Heart left ventricle (tissue), 11 donors: ENCODE data around the gene POTEF. TPM values are rescaled to one million over a fixed set of nuclear protein-coding genes. Genes with fewer than 3 reads are reported as not detected.

Experiments
- polyA plus RNA-seq, 2 donors: library from polyadenylated mRNA; stranded (reverse); fragments of 200-250 nt; gene quantifications; one replicate each; pipeline ENCODE4 v1.2.3, GENCODE V29; 2013
- total RNA-seq, 9 donors: library from RNA; depleted of rRNA in 2 of 9; stranded (reverse); fragments of >200 nt in 2 of 9; fragmentation: NEBNext Ultra II Directional in 3 of 9; extraction: Animal tissue kit (Norgen Biotek cat#: 25700) in 3 of 9; gene quantifications; one replicate each; pipeline versions ENCODE4 v1.1.0 to v1.2.4, GENCODE V29; 2016 to 2023
- donor health status: ischemic (EF 13 %, LVEDD 7.1; RV severe dilation, severe dysfunction).
- donor health status: healthy with polysubstance abuse.
- donor health status: DM: no; HTN: yes; CAD: no.
- donor health status: DM: no; HTN: no; CAD: no.
- donor health status: ischemic (EF 25% LVEDD 5.7; RV mildly dilated, moderate dysfunction).
- donor health status: healthy.
- donor health status: DM: yes; HTN: yes; CAD: no.
- donor health status: PGD.
- donor health status: nonischemic (EF 23%, LVEDD 6.1; RV moderate dilation, normal function).

The POTEF gene
- total and polyA plus RNA-seq, 11 donors = not detected

Other genes starting within 250 kb of the POTEF start
- under 1 TPM in 2 of 9 donors, not detected in 7; 0.11 to 0.30 TPM for gene RAB6C, start 149.6 kb downstream of the POTEF start, total RNA-seq
- under 1 TPM; 0.08 TPM for gene RAB6C, start 149.6 kb downstream of the POTEF start, polyA plus RNA-seq
- gene CCDC74B, start 15.9 kb upstream of the POTEF start, total RNA-seq = 1 to 10 TPM in 1 of 9 donors, under 1 TPM in 7, not detected in 1; 0.14 to 2.3 (median 0.48) TPM
- under 1 TPM; 0.50 to 0.55 TPM for gene CCDC74B, start 15.9 kb upstream of the POTEF start, polyA plus RNA-seq
- 10 to 100 TPM; 23.4 to 32.7 (median 29.2) TPM for gene SMPD4, start 52.4 kb upstream of the POTEF start, total RNA-seq
- 10 to 100 TPM; 28.5 to 41.1 TPM for gene SMPD4, start 52.4 kb upstream of the POTEF start, polyA plus RNA-seq
- 100 to 1,000 TPM; 269 to 480 (median 360) TPM for gene MZT2B, start 53.0 kb upstream of the POTEF start, total RNA-seq
- gene MZT2B, start 53.0 kb upstream of the POTEF start, polyA plus RNA-seq = 100 to 1,000 TPM; 279 to 623 TPM
- gene TUBA3E, start 69.2 kb upstream of the POTEF start, total RNA-seq = 100 to 1,000 TPM in 2 of 9 donors, 10 to 100 TPM in 3, 1 to 10 TPM in 4; 2.8 to 117 (median 44.7) TPM
- gene TUBA3E, start 69.2 kb upstream of the POTEF start, polyA plus RNA-seq = 100 to 1,000 TPM in 1 of 2 donors, 10 to 100 TPM in 1; 69.5 to 325 TPM
- gene IMP4, start 213.7 kb upstream of the POTEF start, total RNA-seq = 100 to 1,000 TPM in 2 of 9 donors, 10 to 100 TPM in 7; 55.8 to 130 (median 68.5) TPM
- gene IMP4, start 213.7 kb upstream of the POTEF start, polyA plus RNA-seq = 100 to 1,000 TPM in 1 of 2 donors, 10 to 100 TPM in 1; 73.7 to 209 TPM
- 10 to 100 TPM in 8 of 9 donors, 1 to 10 TPM in 1; 9.7 to 42.5 (median 11.1) TPM for gene PTPN18, start 226.8 kb upstream of the POTEF start, total RNA-seq
- gene PTPN18, start 226.8 kb upstream of the POTEF start, polyA plus RNA-seq = 10 to 100 TPM; 16.3 to 16.8 TPM